HG02588 (cell line): ENCODE results near the gene NPIPB4.
"Not testable (repeated sequence)": the region's sequence is repeated elsewhere in the genome, so short reads cannot be mapped to it uniquely, and the experiment has no call there.

Experiments used
- ATAC-seq: cut with Tn5 transposase; IDR thresholded peaks from one replicate; pipeline ENCODE4 v1.9.1; 2021; ENCODE audit warnings: mild to moderate bottlenecking, moderate library complexity; ENCODE audit not compliant: unreplicated experiment

Gene NPIPB4

GRCh38 chr16:21857656-21858055 lies at the start of gene NPIPB4:
Gene NPIPB4 (minus strand): TSS chr16:21857756. CDS start chr16:21857378, 378 bp downstream.
- ATAC-seq = not testable (repeated sequence)

DNA sequence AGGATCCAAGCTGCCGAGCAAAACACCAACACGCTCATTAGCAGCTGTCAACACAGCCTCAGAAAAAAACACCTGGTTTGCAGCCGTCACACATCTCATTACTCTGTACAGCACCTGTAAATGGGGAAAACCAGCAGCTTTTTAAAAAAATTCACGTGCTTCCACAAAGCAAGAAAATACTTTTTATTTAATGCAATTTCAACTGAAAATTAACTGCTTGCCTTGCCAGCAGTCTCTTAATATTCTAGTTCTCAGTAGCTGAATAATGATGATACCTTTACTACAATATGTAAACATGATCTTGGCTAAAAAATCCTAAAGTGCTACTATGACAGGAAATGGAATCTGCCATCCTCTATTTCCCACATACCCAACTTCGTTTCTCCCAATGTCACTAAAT lies 41.4 kb upstream of the NPIPB4 start:
- not testable (repeated sequence) for ATAC-seq

- not testable (repeated sequence) for ATAC-seq
These were observed 24.4 kb upstream of the NPIPB4 start for GRCh38 chr16:21881988-21882387.

DNA sequence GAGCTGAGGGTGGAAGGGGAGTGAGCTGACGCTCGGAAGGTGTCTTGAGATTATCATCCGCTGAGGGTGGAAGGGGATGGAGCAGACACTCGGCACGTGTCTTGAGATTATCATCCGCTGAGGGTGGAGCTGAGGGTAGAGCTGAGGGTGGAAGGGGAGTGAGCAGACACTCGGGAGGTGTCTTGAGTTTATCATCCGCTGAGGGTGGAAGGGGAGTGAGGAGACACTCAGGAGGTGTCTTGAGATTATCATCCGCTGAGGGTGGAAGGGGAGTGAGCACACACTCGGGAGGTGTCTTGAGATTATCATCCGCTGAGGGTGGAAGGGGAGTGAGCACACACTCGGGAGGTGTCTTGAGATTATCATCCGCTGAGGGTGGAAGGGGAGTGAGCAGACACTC lies 20.4 kb downstream of the NPIPB4 start:
- not testable (repeated sequence) for ATAC-seq

GRCh38 chr16:21836334-21836733 lies 21.2 kb downstream of the NPIPB4 start:
- not testable (repeated sequence) for ATAC-seq

DNA sequence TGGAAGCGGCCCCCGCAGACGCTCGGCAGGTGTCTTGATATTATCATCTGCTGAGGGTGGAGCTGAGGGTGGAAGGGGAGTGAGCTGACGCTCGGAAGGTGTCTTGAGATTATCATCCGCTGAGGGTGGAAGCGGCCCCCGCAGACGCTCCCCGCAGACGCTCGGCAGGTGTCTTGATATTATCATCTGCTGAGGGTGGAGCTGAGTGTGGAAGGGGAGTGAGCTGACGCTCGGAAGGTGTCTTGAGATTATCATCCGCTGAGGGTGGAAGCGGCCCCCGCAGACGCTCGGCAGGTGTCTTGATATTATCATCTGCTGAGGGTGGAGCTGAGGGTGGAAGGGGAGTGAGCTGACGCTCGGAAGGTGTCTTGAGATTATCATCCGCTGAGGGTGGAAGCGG lies 21.8 kb downstream of the NPIPB4 start:
- ATAC-seq = not testable (repeated sequence)

DNA sequence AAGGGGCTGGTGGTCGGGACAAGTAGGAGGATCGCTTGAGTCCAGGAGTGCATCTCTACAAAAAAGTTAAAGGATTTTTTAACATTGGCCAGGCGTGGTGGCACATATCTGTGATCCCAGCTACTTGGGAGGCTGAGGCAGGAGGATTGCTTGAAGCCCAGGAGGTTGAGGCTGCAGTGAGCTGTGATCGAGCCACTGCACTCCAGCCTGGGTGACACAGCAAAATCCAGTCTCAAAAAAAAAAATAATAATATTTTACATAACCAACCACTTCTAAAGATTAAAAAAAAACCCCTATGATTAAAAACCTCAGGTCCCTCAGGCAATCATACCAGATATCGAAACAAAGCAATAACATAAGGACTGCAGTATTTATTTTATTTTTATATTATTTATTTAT lies 23.3 kb downstream of the NPIPB4 start:
- not testable (repeated sequence) for ATAC-seq

GRCh38 chr16:21829929-21830328 lies 27.6 kb downstream of the NPIPB4 start:
- ATAC-seq = not testable (repeated sequence)

DNA sequence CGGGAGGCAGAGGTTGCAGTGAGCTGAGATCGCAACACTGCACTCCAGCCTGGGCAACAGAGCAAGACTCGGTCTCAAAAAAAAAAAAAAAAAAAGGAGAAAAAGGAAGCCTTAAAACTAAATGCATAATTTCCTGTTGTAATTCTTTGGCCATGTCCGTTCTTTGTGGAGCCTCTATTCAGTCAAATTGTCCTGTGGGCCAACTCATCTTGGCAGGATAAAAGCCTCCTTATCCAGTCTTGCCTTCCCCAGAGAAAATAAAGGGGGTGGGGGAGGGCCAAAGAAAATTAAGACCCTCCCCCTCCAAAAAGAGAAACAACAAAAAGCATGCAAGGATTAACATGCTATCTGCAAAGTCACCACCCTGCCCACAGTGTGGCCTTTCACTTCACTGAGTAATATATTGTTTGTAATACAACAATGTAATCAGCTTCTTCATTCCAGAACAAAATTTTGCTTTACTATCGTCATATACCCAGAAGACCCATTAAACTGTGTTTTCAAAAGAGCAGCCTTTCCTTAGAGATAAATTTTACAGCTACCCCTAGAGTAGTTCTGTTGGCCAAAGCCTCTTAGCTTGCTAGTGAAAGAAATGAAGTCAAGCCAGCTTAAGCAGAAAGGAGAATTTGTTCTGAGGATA lies 31.4 kb downstream of the NPIPB4 start:
- ATAC-seq = not testable (repeated sequence)

DNA sequence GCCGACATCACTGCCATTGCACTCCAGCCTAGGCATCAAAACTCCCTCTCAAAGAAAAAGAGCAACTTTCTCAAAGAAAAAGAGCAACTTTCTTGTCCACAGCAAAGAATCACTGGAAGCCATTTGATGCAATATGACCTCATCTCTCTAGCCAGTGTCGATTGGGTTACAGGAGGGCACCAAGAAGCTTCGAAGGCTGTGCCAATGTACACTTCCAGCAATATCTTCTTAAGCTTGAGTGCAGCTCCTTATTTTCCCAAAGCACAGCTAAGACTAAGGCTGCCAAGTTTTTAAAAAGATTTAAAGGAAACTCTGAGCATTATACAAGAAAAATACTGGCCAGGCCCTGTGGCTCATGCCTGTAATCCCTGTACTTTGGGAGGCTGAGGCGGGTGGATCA lies 32.0 kb downstream of the NPIPB4 start:
- ATAC-seq = not testable (repeated sequence)

GRCh38 chr16:21823258-21823657 lies 34.3 kb downstream of the NPIPB4 start:
- ATAC-seq = not testable (repeated sequence)

- not testable (repeated sequence) for ATAC-seq
These were observed 36.6 kb downstream of the NPIPB4 start for GRCh38 chr16:21820908-21821465.

- ATAC-seq = peak; percentile 93
These were observed 37.3 kb downstream of the NPIPB4 start for GRCh38 chr16:21820028-21820907.

DNA sequence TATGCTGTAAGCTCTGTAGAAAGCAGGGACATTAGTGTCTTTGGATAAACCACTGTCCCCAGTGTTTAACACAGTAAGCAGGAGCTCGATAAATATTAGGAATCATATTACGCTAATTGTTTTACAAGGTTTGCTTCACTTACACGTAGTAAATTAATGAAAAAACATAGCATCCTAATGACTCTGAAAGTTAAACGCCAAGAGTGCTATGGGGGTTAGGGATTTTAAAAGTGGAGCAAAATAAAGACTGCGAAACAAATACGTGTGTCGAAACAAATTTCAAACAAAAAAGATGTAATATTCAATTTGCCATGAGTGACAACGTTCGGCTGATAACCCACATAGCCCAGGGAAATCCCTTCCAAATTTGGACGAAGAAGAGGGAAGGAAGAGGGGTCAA lies 37.9 kb downstream of the NPIPB4 start:
- not testable (repeated sequence) for ATAC-seq

DNA sequence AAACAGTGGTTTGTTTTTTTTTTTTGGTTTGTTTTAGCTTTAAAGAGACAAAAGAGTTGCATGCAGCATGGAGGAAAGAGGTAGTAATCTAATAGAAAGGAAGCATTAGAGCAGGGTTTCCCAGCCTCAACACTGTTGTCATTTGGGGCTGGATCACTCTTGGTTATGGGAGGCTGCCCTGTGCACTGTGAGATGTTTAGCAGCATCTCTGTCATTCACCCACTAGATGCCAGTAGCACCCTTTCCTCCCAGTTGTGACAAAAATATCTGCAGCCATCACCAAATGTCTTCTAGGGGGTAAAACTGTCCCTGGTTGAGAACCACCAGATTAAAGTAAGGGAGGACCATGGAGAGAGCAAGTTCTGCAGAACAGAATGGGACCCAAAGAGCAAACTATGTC lies 40.5 kb downstream of the NPIPB4 start:
- ATAC-seq = not testable (repeated sequence)

DNA sequence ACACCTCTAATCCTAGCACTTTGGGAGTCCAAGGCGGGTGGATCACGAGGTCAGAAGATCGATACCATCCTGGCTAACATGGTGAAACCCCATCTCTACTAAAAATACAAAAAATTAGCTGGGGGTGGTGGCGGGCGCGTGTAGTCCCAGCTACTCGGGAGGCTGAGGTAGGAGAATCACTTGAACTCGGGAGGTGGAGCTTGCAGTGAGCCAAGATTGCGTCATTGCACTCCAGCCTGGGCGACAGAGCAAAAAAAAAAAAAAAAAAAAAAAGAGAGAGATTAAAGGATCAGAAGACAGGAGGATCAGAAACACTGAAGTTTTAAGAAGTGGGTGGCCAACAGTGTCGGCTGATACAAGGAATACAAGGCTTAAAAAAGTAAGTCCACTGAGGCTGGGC lies 41.9 kb downstream of the NPIPB4 start:
- not testable (repeated sequence) for ATAC-seq

DNA sequence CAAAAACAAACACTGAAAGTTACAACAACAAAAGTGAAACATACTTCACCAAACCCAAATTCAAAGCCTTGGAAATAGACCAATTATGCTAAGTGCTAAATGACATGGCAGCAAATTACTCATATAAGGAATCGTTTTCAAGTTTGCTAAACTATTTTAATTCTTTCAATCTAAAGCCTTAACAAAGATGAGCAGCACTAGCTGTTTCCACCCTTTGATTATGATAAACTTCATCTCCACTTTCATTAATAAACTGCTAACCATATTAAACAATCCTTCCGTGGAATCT lies 55.2 kb downstream of the NPIPB4 start:
- not testable (repeated sequence) for ATAC-seq

DNA sequence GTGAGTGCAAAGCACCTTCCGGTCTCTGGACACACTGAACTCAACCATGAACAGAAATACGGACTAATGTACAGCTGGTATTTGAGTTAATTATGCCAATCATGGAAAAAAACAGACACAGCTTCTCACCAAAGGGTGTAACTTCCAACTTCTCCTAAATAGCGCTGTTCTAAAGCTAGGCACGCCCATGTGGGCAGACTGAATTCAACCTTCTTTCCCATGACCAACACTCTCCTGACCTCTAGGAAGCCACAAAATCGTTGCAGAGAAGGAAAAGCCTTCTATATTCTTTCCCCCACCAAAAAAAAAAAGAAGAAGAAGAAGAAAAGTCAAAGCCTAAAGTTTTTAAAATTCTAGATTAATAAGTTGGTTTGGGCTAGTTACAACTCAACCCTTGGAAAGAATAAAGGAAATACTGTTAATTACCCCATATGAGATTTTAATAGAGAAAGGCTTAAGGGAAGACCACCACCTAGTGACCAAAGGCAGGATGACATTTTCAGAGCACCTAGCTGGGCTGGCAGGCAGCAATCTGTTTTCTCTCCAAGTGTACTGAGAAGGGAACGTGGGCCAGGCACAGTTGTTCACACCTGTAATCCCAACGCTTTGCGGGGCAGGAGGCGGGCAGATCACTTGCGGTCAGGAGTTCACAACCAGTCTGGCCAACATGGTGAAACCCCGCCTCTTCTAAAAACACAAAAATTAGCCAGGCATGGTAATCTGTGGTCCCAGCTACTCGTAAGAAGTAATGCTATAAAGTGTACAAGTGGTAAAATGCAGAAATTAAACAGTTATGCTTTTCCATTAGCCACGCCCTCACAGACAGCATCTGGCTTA lies 55.8 kb downstream of the NPIPB4 start:
- not testable (repeated sequence) for ATAC-seq

- ATAC-seq = not testable (repeated sequence)
These were observed 59.0 kb downstream of the NPIPB4 start for GRCh38 chr16:21798601-21799000.

- ATAC-seq = not testable (repeated sequence)
These were observed 64.2 kb downstream of the NPIPB4 start for GRCh38 chr16:21793310-21793709.

- ATAC-seq = peak; percentile 68
These were observed 67.0 kb downstream of the NPIPB4 start for GRCh38 chr16:21790506-21790905.
